Measurements from ENCODE around the gene GTF3A. TPM values are rescaled to one million over a fixed set of nuclear protein-coding genes. Genes with fewer than 3 reads are reported as not detected.

GTF3A gene
- total and polyA plus RNA-seq, 2 of the 4 experiments (the other 2 are of a cell fraction), result 74.1 to 116 TPM

DNA sequence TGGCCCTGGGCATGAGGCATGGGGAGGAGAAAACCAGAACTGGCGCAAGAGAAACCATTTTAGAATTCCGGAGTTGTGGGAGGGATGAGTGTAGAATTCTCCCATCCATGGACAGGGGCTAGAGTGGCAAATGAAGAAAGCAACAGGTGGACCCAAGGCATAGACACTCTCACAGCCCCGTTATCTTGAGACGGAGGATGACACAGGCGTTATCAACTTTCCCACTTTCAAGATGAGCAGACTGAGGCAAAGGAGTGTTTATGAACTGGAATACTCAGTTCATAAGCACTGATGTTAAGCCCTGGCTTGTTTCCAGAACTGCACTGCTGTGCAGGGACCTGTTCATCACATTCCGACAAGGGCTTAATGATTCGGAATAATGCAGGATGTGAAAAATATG, 1.1 kb upstream of the GTF3A start:
- intact Hi-C loops (cut with micrococcal nuclease) (loop anchor here (10.0 kb wide), 1 partner anchor 439 kb away; no protein-coding TSS in a partner anchor), dilution Hi-C loops (cut with HindIII; ENCODE audit: low sequenced_read_pairs, unreplicated experiment) (no loop called here), in situ Hi-C loops (cut with MboI; ENCODE audit: low sequenced_read_pairs) (no loop called here)
- no peak for DNase-seq
- H3K56ac ChIP-seq (ENCODE audit: extremely low read depth, insufficient read depth, low read length), result no peak overlapping the region
- peaks cover 23 to 38% of the 10 kb centered on the region in 2 experiments for H3K79me1 ChIP-seq (ENCODE audit: low read depth in 1 of 2, low read length in 2 of 2)
- H3K9me3 ChIP-seq (ENCODE audit: control insufficient read depth, insufficient read depth, low read length), result no peaks in the 10 kb centered on the region
- H3K23ac ChIP-seq (ENCODE audit: low read depth, low read length), result no peak overlapping the region
- H3K14ac ChIP-seq (replicated peaks; ENCODE audit: low read depth, low read length), result no peak overlapping the region
- H4K5ac ChIP-seq (ENCODE audit: low read depth, low read length), result no peak overlapping the region
- CTCF ChIA-PET, result no interaction called here
- peak overlapping the region; percentile 85 to 97; a peak in 3 of 4 replicates for H4K8ac ChIP-seq (ENCODE audit: low read depth in 2 of 2, low read length in 2 of 2)
- POLR2A ChIA-PET (ENCODE audit: unreplicated experiment), result no interaction called here
- H3K4me3 ChIP-seq (ENCODE audit: insufficient read depth, low read depth, low read length), result no peak overlapping the region
- no TSS peak for BruUV-seq (replicated peaks)
- no peak overlapping the region for H3K4ac ChIP-seq (ENCODE audit: low read depth, low read length)
- H3K18ac ChIP-seq (ENCODE audit: low read depth, low read length), result no peak overlapping the region
- no peak overlapping the region for H2BK5ac ChIP-seq (ENCODE audit: low read depth, low read length, poor library complexity, severe bottlenecking)
- H3K36me3 ChIP-seq (ENCODE audit: control insufficient read depth, insufficient read depth, low read length), result peaks cover 6% of the 10 kb centered on the region; the same call in 1 of the 2 replicates
- no peak overlapping the region for H4K91ac ChIP-seq (ENCODE audit: insufficient read depth, low read depth, low read length)
- H2AFZ ChIP-seq (replicated peaks; ENCODE audit: low read length, poor library complexity), result peak overlapping the region; percentile 40
- H3K9me1 ChIP-seq (ENCODE audit: insufficient read depth, low read length), result peaks cover 23% of the 10 kb centered on the region
- H4K20me1 ChIP-seq (ENCODE audit: insufficient read depth, low read length), result no peaks in the 10 kb centered on the region
- no peak for ATAC-seq (ENCODE audit: low read depth)
- no peak overlapping the region for H2AK9ac ChIP-seq (replicated peaks; ENCODE audit: low read depth, low read length, poor library complexity)
- H2BK15ac ChIP-seq (ENCODE audit: low read depth, low read length), result no peak overlapping the region
- no peak overlapping the region for H3K9ac ChIP-seq (ENCODE audit: low read depth, low read length)
- H2BK120ac ChIP-seq (ENCODE audit: low read depth, low read length), result no peak overlapping the region
- peak overlapping the region; percentile 30; the same call in 1 of the 2 replicates for H2AK5ac ChIP-seq (ENCODE audit: low read depth, low read length)
- no peak overlapping the region for H3K4me2 ChIP-seq (ENCODE audit: low read depth, low read length)
- 90% methylated on average over 2 of the region's 7 CpGs; no CpG with 5 or more reads in 1 of the 2 experiments for WGBS, 2 experiments (ENCODE audit: extremely low coverage in 2 of 2, insufficient read length in 1 of 2)
- H3K27me3 ChIP-seq (ENCODE audit: control insufficient read depth, insufficient read depth, low read length), result peaks cover 2% of the 10 kb centered on the region; the same call in 1 of the 2 replicates
- H3K4me1 ChIP-seq (ENCODE audit: control insufficient read depth, insufficient read depth, low read length), result peaks cover 15% of the 10 kb centered on the region
- no peak for TF ChIP-seq RFX5 (IDR thresholded peaks at IDR 0.05; ENCODE audit: low read depth, low read length)
- no peak for TF ChIP-seq RCOR1 (IDR thresholded peaks at IDR 0.05; ENCODE audit: insufficient replicate concordance, low read length)
- no peak for TF ChIP-seq MAZ (IDR thresholded peaks at IDR 0.05; ENCODE audit: borderline replicate concordance, low read depth, low read length)
- no peak for TF ChIP-seq USF2 (IDR thresholded peaks at IDR 0.05; ENCODE audit: low read depth, low read length)
- TF ChIP-seq CHD1 (IDR thresholded peaks at IDR 0.05; ENCODE audit: low read depth, low read length), result no peak
- no peak overlapping the region for H2BK20ac ChIP-seq (ENCODE audit: low read depth, low read length)
- no peak overlapping the region for H3K27ac ChIP-seq (ENCODE audit: insufficient read depth, low read length)

Measured in IMR-90 (cell line).